CD14-positive monocyte (primary cell): Measurements from ENCODE around the gene C1orf94. TPM values are rescaled to one million over a fixed set of nuclear protein-coding genes. Genes with fewer than 3 reads are reported as not detected.

Source experiments
- DNase-seq, 3 donors: peaks; one replicate each; pipeline ENCODE4 v3.0.0-alpha.2; 2011 to 2022
- H2AFZ ChIP-seq: 2 replicates; pipeline ENCODE4 v1.6.0; 2012; ENCODE audit warnings: mild to moderate bottlenecking, low read depth, low read length, inconsistent platforms; ENCODE audit not compliant: insufficient read depth, poor library complexity, severe bottlenecking
- H3K27ac ChIP-seq, 2 donors: 1 replicate in 1 of 2; 2 replicates in 1 of 2; pipeline ENCODE4 v1.5.1; 2012 to 2013; ENCODE audit warnings: low read length in 2 of 2, control low read depth in 1 of 2, inconsistent platforms in 1 of 2, low read depth in 1 of 2, mild to moderate bottlenecking in 1 of 2
- H3K27me3 ChIP-seq, 2 donors: one replicate each; pipeline versions ENCODE4 v1.6.0 to v1.6.1; 2011 to 2013; ENCODE audit warnings: low read length in 2 of 2; ENCODE audit not compliant: control insufficient read depth in 2 of 2, insufficient read depth in 2 of 2
- H3K36me3 ChIP-seq, 2 donors: replicated peaks in 1 of 2; 1 replicate in 1 of 2; 2 replicates in 1 of 2; pipeline versions ENCODE4 v1.5.1 to v1.6.1; 2012 to 2013; ENCODE audit warnings: low read length in 2 of 2, control low read depth in 1 of 2, inconsistent platforms in 1 of 2, mild to moderate bottlenecking in 1 of 2; ENCODE audit not compliant: insufficient read depth in 2 of 2, control insufficient read depth in 1 of 2
- H3K4me1 ChIP-seq, 2 donors: 1 replicate in 1 of 2; 2 replicates in 1 of 2; pipeline versions ENCODE4 v1.5.1 to v1.6.1; 2012 to 2013; ENCODE audit warnings: low read length in 2 of 2, control low read depth in 1 of 2, inconsistent platforms in 1 of 2, mild to moderate bottlenecking in 1 of 2, moderate library complexity in 1 of 2; ENCODE audit not compliant: insufficient read depth in 2 of 2, control insufficient read depth in 1 of 2
- H3K4me2 ChIP-seq: replicated peaks from 2 replicates; pipeline ENCODE3; 2012; ENCODE audit warnings: low read length, moderate library complexity, mild to moderate bottlenecking; ENCODE audit not compliant: poor library complexity, severe bottlenecking; ENCODE audit errors: extremely low read depth
- H3K4me3 ChIP-seq, 3 experiments: fragments of 200-600 bp in 1 of 3; sonication (generic) in 1 of 3; replicated peaks in 1 of 3; 1 replicate in 2 of 3; 2 replicates in 1 of 3; pipeline ENCODE4 v1.5.1; 2011 to 2013; ENCODE audit warnings: low read length in 3 of 3, mild to moderate bottlenecking in 3 of 3, control low read depth in 2 of 3, low read depth in 2 of 3, inconsistent platforms in 1 of 3, moderate library complexity in 1 of 3
- H3K79me2 ChIP-seq: 2 replicates; pipeline ENCODE4 v1.6.0; 2012; ENCODE audit warnings: mild to moderate bottlenecking, control low read depth, inconsistent platforms, low read length, moderate library complexity; ENCODE audit not compliant: insufficient read depth
- H3K9ac ChIP-seq: 2 replicates; pipeline ENCODE4 v1.6.0; 2017; ENCODE audit warnings: low read length, mild to moderate bottlenecking; ENCODE audit not compliant: insufficient read depth, poor library complexity, severe bottlenecking
- H3K9me3 ChIP-seq, 2 donors: replicated peaks in 1 of 2; 1 replicate in 1 of 2; 2 replicates in 1 of 2; pipeline versions ENCODE4 v1.5.1 to v1.6.1; 2012 to 2013; ENCODE audit warnings: low read length in 2 of 2, control low read depth in 1 of 2; ENCODE audit not compliant: control insufficient read depth in 1 of 2, insufficient read depth in 1 of 2
- H4K20me1 ChIP-seq: 2 replicates; pipeline ENCODE4 v1.6.0; 2012; ENCODE audit warnings: mild to moderate bottlenecking, low read length, control low read depth, moderate library complexity; ENCODE audit not compliant: insufficient read depth
- H3K27ac Mint-ChIP-seq, 7 donors: one replicate each; pipeline ENCODE4 v1.8.0; 2020; ENCODE audit warnings: mild to moderate bottlenecking in 7 of 7, mixed read lengths in 7 of 7, moderate library complexity in 6 of 7, inconsistent platforms in 2 of 7
- H3K27me3 Mint-ChIP-seq, 3 donors: one replicate each; pipeline ENCODE4 v1.8.0; 2021 to 2022; ENCODE audit warnings: low read depth in 3 of 3, mild to moderate bottlenecking in 3 of 3, mixed read lengths in 3 of 3, moderate library complexity in 3 of 3, inconsistent platforms in 1 of 3
- H3K36me3 Mint-ChIP-seq, 2 donors: one replicate each; pipeline ENCODE4 v1.8.0; 2020; ENCODE audit warnings: mixed read lengths in 2 of 2, inconsistent platforms in 1 of 2, mild to moderate bottlenecking in 1 of 2
- H3K4me1 Mint-ChIP-seq: one replicate; pipeline ENCODE4 v1.8.0; 2020; ENCODE audit warnings: mild to moderate bottlenecking, mixed read lengths
- H3K4me3 Mint-ChIP-seq, 2 donors: one replicate each; pipeline ENCODE4 v1.8.0; 2020; ENCODE audit warnings: mild to moderate bottlenecking in 2 of 2, mixed read lengths in 2 of 2, moderate library complexity in 1 of 2
- H3K9me3 Mint-ChIP-seq, 7 donors: one replicate each; pipeline ENCODE4 v1.8.0; 2020 to 2022; ENCODE audit warnings: mixed read lengths in 7 of 7, mild to moderate bottlenecking in 6 of 7, moderate library complexity in 6 of 7, inconsistent platforms in 2 of 7
- WGBS: methylation state at CpG from one replicate; pipeline ENCODE4 v1.1.5; 2013; ENCODE audit warnings: missing lambda C conversion rate; ENCODE audit not compliant: insufficient coverage; 5-methylcytosine and 5-hydroxymethylcytosine counted together
- intact Hi-C, 2 donors: fragments of 100-400 bp; cut with micrococcal nuclease; formaldehyde crosslinking; loops; one replicate each; pipeline versions ENCODE4 v1.15.0 to v1.15.1; 2023
- polyA plus RNA-seq, 3 donors: library from polyadenylated mRNA; depleted of rRNA in 1 of 3; unstranded in 2 of 3; stranded (reverse) in 1 of 3; fragments of 300-500 nt in 2 of 3; fragments of >200 nt in 1 of 3; fragmentation: Illumina TruSeq in 2 of 3; gene quantifications; 1 replicate in 2 of 3; 2 replicates in 1 of 3; pipeline ENCODE4 v1.2.3, GENCODE V29; 2012 to 2021
- TF ChIP-seq, protein P1 (sequence below): fragments of 200-600 bp; IDR thresholded peaks from one replicate; pipeline ENCODE4 v1.8.0; 2022; ENCODE audit warnings: antibody characterized with exemption, mild to moderate bottlenecking

Gene C1orf94
- polyA plus RNA-seq, 3 donors, result not detected

DNA sequence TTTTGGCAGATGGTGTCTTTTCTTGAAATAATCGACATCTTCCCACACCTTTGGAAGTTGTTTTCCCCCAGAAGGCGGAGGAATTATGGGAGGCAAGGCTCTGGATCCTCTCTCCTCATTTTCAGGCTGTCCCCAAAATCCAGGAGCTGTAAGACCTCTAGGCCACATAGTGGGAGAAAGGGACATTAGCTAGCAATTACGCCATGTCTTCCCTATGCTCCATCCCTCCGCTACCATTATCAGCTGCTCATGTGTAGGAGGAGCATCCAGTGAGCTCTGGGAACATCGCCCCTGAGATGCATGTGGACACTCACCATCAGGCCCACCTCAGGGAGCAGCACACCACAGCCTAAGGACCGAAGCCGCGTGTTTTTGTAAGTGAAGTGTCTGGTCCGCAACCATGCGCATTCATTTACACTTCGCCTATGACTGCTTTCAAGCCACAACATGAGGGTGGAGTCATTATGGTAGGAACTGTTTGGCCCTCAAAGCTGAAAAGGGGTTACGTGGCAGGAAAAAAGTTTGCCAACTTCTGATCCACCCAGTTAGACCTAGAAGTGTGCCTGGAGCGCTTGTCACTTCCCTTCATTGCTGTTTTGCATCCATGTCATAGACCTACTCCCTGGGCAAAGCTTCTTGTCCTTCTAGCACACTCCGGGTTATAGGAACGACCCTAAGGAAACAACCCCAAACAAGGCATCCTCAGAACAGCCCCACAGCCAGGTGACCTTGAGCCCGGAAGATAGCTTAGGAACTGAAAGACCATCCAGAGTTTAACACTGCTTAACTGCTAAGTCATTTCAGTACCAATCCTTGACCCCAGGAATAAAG is 85.5 kb downstream of the C1orf94 start:
- DNase-seq, result no peak
- Histone ChIP-seq H2AFZ (no peak overlapping the region), H3K9ac (no peak overlapping the region), H3K79me2 (no peaks in the 10 kb centered on the region), H4K20me1 (no peaks in the 10 kb centered on the region), H3K27me3 (peaks cover 0 to under 1% of the 10 kb centered on the region in 2 donors), H3K27ac (no peak overlapping the region), H3K4me2 (no peak overlapping the region), H3K36me3 (no peaks in the 10 kb centered on the region), H3K4me1 (no peaks in the 10 kb centered on the region), H3K4me3 (no peak overlapping the region), H3K9me3 (no peaks in the 10 kb centered on the region)
- no peaks in the 10 kb centered on the region for H3K36me3 Mint-ChIP-seq
- H3K4me3 Mint-ChIP-seq, result no peak overlapping the region
- peaks cover 0 to 8% (median 0%) of the 10 kb centered on the region in 7 donors for H3K9me3 Mint-ChIP-seq
- no peaks in the 10 kb centered on the region for H3K4me1 Mint-ChIP-seq
- peaks cover 0 to 3% (median 2%) of the 10 kb centered on the region in 3 donors for H3K27me3 Mint-ChIP-seq
- 97% methylated on average over 7 of the region's 16 CpGs for WGBS
- TF ChIP-seq, protein P1, sequence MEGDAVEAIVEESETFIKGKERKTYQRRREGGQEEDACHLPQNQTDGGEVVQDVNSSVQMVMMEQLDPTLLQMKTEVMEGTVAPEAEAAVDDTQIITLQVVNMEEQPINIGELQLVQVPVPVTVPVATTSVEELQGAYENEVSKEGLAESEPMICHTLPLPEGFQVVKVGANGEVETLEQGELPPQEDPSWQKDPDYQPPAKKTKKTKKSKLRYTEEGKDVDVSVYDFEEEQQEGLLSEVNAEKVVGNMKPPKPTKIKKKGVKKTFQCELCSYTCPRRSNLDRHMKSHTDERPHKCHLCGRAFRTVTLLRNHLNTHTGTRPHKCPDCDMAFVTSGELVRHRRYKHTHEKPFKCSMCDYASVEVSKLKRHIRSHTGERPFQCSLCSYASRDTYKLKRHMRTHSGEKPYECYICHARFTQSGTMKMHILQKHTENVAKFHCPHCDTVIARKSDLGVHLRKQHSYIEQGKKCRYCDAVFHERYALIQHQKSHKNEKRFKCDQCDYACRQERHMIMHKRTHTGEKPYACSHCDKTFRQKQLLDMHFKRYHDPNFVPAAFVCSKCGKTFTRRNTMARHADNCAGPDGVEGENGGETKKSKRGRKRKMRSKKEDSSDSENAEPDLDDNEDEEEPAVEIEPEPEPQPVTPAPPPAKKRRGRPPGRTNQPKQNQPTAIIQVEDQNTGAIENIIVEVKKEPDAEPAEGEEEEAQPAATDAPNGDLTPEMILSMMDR, result no peak
- H3K27ac Mint-ChIP-seq, result no peak overlapping the region
- intact Hi-C loops, result no loop called here

- Histone ChIP-seq H3K79me2 (no peaks in the 10 kb centered on the region), H3K27ac (no peak overlapping the region), H3K9ac (no peak overlapping the region), H3K4me1 (no peaks in the 10 kb centered on the region), H3K4me3 (no peak overlapping the region), H4K20me1 (no peaks in the 10 kb centered on the region), H3K4me2 (no peak overlapping the region), H2AFZ (no peak overlapping the region), H3K36me3 (no peaks in the 10 kb centered on the region), H3K27me3 (peaks cover 0 to 2% of the 10 kb centered on the region in 2 donors), H3K9me3 (no peaks in the 10 kb centered on the region)
- Mint-ChIP-seq H3K9me3 (peaks cover 0 to 5% (median 0%) of the 10 kb centered on the region in 7 donors), H3K4me1 (no peaks in the 10 kb centered on the region), H3K4me3 (no peak overlapping the region), H3K36me3 (no peaks in the 10 kb centered on the region), H3K27ac (no peak overlapping the region), H3K27me3 (peaks cover 0 to 3% (median 2%) of the 10 kb centered on the region in 3 donors)
- intact Hi-C loops, result no loop called here
- WGBS, result 73% methylated on average over 5 of the region's 7 CpGs
- TF ChIP-seq, protein P1, result no peak
- DNase-seq, result no peak
Observed at GRCh38 chr1:34262921-34263320, 86.2 kb downstream of the C1orf94 start.
